ENCODE measurements around the gene HOXB1.

Gene HOXB1

DNA sequence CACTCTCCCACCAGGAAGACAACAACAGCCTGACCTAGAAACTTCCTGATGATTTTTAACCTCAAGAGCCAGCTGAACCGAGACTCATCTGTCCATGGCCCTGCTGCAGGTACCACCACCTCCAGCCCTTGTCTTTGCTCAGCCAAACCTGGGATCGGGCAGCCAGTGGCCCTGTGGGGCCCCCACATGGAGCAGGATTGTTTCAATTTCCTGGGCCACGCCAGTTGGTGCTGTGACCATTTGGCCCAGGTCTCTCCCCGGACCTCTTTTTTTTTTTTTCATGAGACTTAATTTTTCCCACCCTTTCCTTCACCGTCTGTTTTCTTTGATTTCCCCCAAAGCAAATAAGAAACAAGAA, 22.4 kb upstream of the HOXB1 start:
- Histone ChIP-seq H3K9me3 (ENCODE audit: severe bottlenecking) (peaks cover 9% of the 10 kb centered on the region), H3K4me3 (ENCODE audit: low read depth, low read length) (no peak overlapping the region), H3K27ac (no peak overlapping the region), H3K27me3 (ENCODE audit: insufficient read depth, low read depth, severe bottlenecking) (peaks cover 86% of the 10 kb centered on the region), H3K36me3 (no peaks in the 10 kb centered on the region)
- TF ChIP-seq, protein P1, sequence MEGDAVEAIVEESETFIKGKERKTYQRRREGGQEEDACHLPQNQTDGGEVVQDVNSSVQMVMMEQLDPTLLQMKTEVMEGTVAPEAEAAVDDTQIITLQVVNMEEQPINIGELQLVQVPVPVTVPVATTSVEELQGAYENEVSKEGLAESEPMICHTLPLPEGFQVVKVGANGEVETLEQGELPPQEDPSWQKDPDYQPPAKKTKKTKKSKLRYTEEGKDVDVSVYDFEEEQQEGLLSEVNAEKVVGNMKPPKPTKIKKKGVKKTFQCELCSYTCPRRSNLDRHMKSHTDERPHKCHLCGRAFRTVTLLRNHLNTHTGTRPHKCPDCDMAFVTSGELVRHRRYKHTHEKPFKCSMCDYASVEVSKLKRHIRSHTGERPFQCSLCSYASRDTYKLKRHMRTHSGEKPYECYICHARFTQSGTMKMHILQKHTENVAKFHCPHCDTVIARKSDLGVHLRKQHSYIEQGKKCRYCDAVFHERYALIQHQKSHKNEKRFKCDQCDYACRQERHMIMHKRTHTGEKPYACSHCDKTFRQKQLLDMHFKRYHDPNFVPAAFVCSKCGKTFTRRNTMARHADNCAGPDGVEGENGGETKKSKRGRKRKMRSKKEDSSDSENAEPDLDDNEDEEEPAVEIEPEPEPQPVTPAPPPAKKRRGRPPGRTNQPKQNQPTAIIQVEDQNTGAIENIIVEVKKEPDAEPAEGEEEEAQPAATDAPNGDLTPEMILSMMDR (IDR thresholded peaks at IDR 0.05; ENCODE audit: low read depth, low read length), result no peak
- no peak for DNase-seq

DNA sequence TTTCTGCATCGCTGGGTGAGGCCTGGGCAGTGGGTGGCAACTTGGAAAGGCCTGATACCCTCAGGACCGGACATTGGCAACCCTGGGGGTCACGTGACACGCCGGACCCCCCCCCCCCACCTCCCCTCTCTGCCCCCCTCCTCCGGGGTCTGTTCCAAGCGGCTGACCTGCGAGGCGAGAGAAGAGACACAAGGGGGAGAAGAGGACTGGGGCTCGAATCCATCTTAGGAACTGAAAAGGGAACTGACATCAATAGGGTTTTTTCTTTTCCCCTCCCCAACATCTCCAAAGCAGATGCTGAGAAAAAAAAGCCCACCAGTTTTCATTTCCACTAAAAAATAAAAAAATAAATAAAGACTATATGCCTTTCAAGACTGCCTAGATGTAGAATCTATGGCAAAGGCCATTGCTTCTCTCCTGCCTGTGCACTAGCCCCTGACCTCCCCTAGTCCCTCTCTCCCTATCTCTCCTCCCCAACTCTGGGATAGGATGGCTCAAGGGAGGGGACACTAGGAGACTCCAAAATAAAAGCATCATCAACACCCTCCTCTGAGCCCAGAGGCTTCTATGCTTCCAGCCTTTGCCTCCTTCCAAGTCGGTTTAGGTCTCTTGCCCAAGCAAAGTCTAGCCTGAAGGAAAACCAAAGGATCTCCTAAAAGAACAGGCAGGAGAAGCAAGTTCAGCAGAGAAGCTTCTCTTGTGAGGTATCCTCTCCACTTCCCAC, 21.8 kb upstream of the HOXB1 start:
- H3K27me3 ChIP-seq (ENCODE audit: insufficient read depth, low read depth, severe bottlenecking), result peaks cover 86% of the 10 kb centered on the region
- H3K36me3 ChIP-seq, result no peaks in the 10 kb centered on the region; the same call in 1 of the 2 replicates
- H3K4me3 ChIP-seq (ENCODE audit: low read depth, low read length), result no peak overlapping the region
- DNase-seq, result no peak
- TF ChIP-seq, protein P1 (IDR thresholded peaks at IDR 0.05; ENCODE audit: low read depth, low read length), result no peak
- H3K9me3 ChIP-seq (ENCODE audit: severe bottlenecking), result peaks cover 9% of the 10 kb centered on the region
- H3K27ac ChIP-seq, result no peak overlapping the region

GRCh38 chr17:48551596-48552465, 21.0 kb upstream of the HOXB1 start:
- no peak overlapping the region for H3K27ac ChIP-seq
- peaks cover 86% of the 10 kb centered on the region for H3K27me3 ChIP-seq (ENCODE audit: insufficient read depth, low read depth, severe bottlenecking)
- DNase-seq, result no peak
- TF ChIP-seq, protein P1 (IDR thresholded peaks at IDR 0.05; ENCODE audit: low read depth, low read length), result no peak
- H3K9me3 ChIP-seq (ENCODE audit: severe bottlenecking), result peaks cover 9% of the 10 kb centered on the region
- H3K36me3 ChIP-seq, result no peaks in the 10 kb centered on the region; the same call in 1 of the 2 replicates
- H3K4me3 ChIP-seq (ENCODE audit: low read depth, low read length), result no peak overlapping the region

DNA sequence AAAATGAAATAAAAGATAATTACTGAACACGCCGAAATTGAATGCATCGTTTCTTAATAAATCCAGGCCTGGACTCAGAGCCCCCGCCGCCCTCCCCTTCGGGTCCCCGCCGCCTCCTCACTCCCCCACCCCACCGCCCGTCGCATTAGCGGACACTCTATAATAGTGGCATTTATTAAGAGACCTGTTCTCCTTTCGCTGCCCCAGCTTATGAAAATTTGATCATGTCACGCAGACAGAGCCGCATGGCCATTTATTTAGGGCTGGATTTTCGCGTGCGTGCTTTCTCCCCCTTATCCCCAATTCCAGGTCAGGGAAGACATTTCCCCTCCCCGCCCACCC, 20.4 kb upstream of the HOXB1 start:
- Histone ChIP-seq H3K4me3 (ENCODE audit: low read depth, low read length) (no peak overlapping the region), H3K36me3 (no peaks in the 10 kb centered on the region; the same call in 1 of the 2 replicates), H3K9me3 (ENCODE audit: severe bottlenecking) (peaks cover 9% of the 10 kb centered on the region), H3K27me3 (ENCODE audit: insufficient read depth, low read depth, severe bottlenecking) (peaks cover 85% of the 10 kb centered on the region), H3K27ac (no peak overlapping the region)
- DNase-seq, result no peak
- TF ChIP-seq, protein P1 (IDR thresholded peaks at IDR 0.05; ENCODE audit: low read depth, low read length), result no peak

GRCh38 chr17:48550502-48551213, 19.8 kb upstream of the HOXB1 start:
- Histone ChIP-seq H3K4me3 (ENCODE audit: low read depth, low read length) (no peak overlapping the region), H3K27me3 (ENCODE audit: insufficient read depth, low read depth, severe bottlenecking) (peaks cover 88% of the 10 kb centered on the region), H3K36me3 (no peaks in the 10 kb centered on the region; the same call in 1 of the 2 replicates), H3K27ac (no peak overlapping the region), H3K9me3 (ENCODE audit: severe bottlenecking) (peaks cover 9% of the 10 kb centered on the region)
- no peak for DNase-seq
- TF ChIP-seq, protein P1 (IDR thresholded peaks at IDR 0.05; ENCODE audit: low read depth, low read length), result no peak
